HUES6 (cell line): ENCODE data around the gene COX10.
A peak's percentile ranks its signal among the peaks of the same experiment; 100 is the strongest.
"Not testable (repeated sequence)": the region's sequence is repeated elsewhere in the genome, so short reads cannot be mapped to it uniquely, and the experiment has no call there.

Experiments
- H3K27ac ChIP-seq: 2 replicates; pipeline ENCODE4 v1.7.0; 2013; ENCODE audit warnings: low read depth, mild to moderate bottlenecking, low read length, inconsistent platforms
- H3K27me3 ChIP-seq: 2 replicates; pipeline ENCODE4 v1.6.1; 2013; ENCODE audit warnings: low read length; ENCODE audit not compliant: control insufficient read depth, insufficient read depth
- H3K36me3 ChIP-seq: 2 replicates; pipeline ENCODE4 v1.6.1; 2013; ENCODE audit warnings: low read length; ENCODE audit not compliant: control insufficient read depth, insufficient read depth
- H3K4me1 ChIP-seq: 2 replicates; pipeline ENCODE4 v1.6.1; 2013; ENCODE audit warnings: low read length; ENCODE audit not compliant: control insufficient read depth, insufficient read depth
- H3K4me3 ChIP-seq: 2 replicates; pipeline ENCODE4 v1.5.1; 2013; ENCODE audit warnings: low read depth, low read length
- H3K9ac ChIP-seq: one replicate; pipeline ENCODE4 v1.6.1; 2013; ENCODE audit warnings: mild to moderate bottlenecking, low read length
- H3K9me3 ChIP-seq: 2 replicates; pipeline ENCODE4 v1.6.1; 2013; ENCODE audit warnings: low read depth, low read length; ENCODE audit not compliant: control insufficient read depth, insufficient read depth

The COX10 gene

GRCh38 chr17:14069251-14070021 is at the start of gene COX10:
Gene COX10 (plus strand): TSS chr17:14069504. CDS start chr17:14069606, 102 bp downstream.
- H3K36me3 ChIP-seq, result peaks cover 18% of the 10 kb centered on the region
- no peaks in the 10 kb centered on the region for H3K27me3 ChIP-seq
- peak within 1 kb of the TSS; percentile 89 for H3K27ac ChIP-seq
- H3K9ac ChIP-seq, result peak within 1 kb of the TSS; percentile 94
- H3K4me1 ChIP-seq, result peaks cover 9% of the 10 kb centered on the region
- peaks cover 17% of the 10 kb centered on the region for H3K9me3 ChIP-seq
- H3K4me3 ChIP-seq, result peak within 1 kb of the TSS; percentile 98

DNA sequence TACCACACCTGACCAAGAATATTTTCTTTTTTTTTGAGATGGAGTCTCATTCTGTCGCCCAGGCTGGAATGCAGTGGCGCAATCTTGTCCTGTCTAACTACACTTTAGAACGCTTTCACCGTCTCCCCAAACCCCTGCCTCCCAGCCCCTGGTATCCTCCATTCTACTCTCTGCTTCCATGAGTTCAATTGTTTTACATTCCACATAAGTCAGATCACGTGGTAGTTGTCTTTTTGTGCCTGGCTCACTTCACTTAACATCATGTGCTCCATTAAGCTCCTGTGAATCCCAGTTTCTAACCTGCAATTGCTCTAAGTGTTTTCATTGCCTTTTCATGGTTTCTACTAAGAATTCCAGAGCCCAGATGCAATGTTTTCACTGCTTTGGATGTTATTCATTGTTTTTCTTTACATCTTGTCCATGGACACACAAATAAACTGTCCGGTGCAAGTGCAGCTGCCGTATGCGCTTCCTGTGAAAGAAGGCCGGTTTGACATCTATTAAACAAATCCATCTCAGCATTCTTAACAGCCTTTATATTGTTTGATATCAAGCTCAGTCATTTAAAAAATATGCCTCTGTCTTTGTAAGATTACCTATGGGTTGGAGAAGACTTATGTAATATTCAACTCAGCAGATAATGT is 47.5 kb upstream of the COX10 start:
- not testable (repeated sequence) for H3K36me3 ChIP-seq, H3K4me1 ChIP-seq, H3K27me3 ChIP-seq, H3K9me3 ChIP-seq, H3K4me3 ChIP-seq, H3K27ac ChIP-seq, H3K9ac ChIP-seq

DNA sequence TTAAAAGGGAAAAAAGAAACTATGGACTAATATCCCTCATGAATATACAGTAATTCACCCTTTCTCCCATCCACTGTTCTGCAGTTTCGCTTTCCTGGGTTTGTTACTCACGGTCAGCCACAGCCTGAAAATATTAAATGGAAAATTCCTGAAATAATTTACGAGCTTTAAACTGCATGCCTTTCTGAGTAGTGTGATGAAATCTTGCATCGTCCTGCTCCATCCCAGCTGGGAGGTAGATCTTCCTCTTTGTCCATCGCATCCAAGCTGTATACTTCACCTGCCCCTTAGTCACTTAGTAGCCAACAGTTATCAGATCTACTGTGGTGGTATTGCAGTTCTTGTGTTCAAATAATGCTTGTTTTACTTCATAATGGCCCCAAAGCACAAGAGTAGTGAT is 39.5 kb upstream of the COX10 start:
- H3K9ac ChIP-seq, H3K4me3 ChIP-seq, H3K27ac ChIP-seq, H3K4me1 ChIP-seq, H3K27me3 ChIP-seq, H3K9me3 ChIP-seq: not testable (repeated sequence)
- peaks cover 12% of the 10 kb centered on the region for H3K36me3 ChIP-seq

GRCh38 chr17:14032234-14032633 is 37.1 kb upstream of the COX10 start:
- no peak overlapping the region for H3K4me3 ChIP-seq
- no peaks in the 10 kb centered on the region for H3K4me1 ChIP-seq
- H3K9ac ChIP-seq, result no peak overlapping the region
- H3K27me3 ChIP-seq, result no peaks in the 10 kb centered on the region
- H3K36me3 ChIP-seq, result peaks cover 12% of the 10 kb centered on the region
- no peak overlapping the region for H3K27ac ChIP-seq
- H3K9me3 ChIP-seq, result no peaks in the 10 kb centered on the region

DNA sequence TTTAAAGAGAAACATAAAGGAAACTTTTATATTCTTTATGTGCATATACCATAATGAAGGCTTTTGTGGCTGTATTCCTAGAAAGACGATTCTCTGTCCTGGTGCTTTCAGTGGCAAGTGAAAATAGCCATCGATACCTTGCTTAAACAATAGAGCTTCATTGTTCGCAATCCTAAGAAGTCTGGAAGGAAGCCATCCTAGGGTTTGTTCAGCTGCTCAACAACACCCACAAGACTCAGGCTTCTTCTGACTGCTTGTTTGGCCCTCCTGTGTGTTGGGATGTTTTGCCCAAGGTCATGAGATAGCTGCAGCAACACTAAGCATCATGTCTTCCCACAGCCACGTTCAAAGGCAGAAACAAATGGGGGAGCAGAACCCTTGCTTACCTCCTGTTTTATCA is 36.1 kb upstream of the COX10 start:
- no peaks in the 10 kb centered on the region for H3K9me3 ChIP-seq
- peaks cover 12% of the 10 kb centered on the region for H3K36me3 ChIP-seq
- no peak overlapping the region for H3K27ac ChIP-seq
- H3K9ac ChIP-seq, result no peak overlapping the region
- H3K4me3 ChIP-seq, result no peak overlapping the region
- no peaks in the 10 kb centered on the region for H3K27me3 ChIP-seq
- no peaks in the 10 kb centered on the region for H3K4me1 ChIP-seq

DNA sequence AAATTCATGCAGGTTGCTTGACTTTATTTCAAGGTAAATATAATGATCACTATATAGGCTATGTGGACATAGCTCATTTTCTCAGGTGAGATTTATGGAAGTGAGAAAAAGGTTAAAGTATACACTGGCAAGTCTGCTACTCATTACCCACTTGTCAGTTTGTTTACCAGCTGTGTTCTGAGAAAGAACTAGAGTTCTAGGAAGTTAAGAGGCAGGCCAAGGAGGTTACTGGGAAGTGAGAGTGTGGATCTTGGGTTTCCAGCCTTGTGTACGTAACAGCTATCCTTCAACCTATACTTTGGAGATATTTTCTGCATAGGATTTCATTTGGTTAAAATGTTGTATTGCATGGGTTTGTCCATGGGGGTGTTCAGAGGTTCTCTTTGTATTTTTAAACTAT is 31.9 kb upstream of the COX10 start:
- no peaks in the 10 kb centered on the region for H3K9me3 ChIP-seq
- H3K27ac ChIP-seq, result no peak overlapping the region
- peaks cover 12% of the 10 kb centered on the region for H3K36me3 ChIP-seq
- no peak overlapping the region for H3K4me3 ChIP-seq
- H3K9ac ChIP-seq, result no peak overlapping the region
- H3K4me1 ChIP-seq, result no peaks in the 10 kb centered on the region
- no peaks in the 10 kb centered on the region for H3K27me3 ChIP-seq

DNA sequence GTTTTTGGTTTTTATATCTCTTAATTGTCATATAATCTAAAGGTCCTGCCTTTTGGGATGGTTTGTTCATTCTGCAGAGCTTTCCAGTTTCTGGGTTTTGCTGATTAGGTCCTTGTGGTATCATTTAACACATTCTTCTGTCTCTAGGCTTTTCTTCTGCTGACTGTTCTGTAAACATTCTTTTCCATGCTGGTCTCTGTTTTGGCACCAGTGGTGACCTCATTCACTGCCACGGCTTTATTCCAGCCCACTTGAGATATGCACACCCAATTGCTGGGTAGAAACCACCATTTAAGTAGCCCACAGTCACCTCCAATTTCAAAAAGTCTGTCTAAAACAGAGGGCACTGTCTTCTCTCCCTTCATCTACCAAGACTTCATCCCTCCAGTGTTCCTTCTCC is 31.1 kb upstream of the COX10 start:
- no peak overlapping the region for H3K27ac ChIP-seq
- H3K9ac ChIP-seq, result no peak overlapping the region
- H3K27me3 ChIP-seq, result no peaks in the 10 kb centered on the region
- no peaks in the 10 kb centered on the region for H3K9me3 ChIP-seq
- H3K4me3 ChIP-seq, result no peak overlapping the region
- peaks cover 9% of the 10 kb centered on the region for H3K36me3 ChIP-seq
- no peaks in the 10 kb centered on the region for H3K4me1 ChIP-seq

DNA sequence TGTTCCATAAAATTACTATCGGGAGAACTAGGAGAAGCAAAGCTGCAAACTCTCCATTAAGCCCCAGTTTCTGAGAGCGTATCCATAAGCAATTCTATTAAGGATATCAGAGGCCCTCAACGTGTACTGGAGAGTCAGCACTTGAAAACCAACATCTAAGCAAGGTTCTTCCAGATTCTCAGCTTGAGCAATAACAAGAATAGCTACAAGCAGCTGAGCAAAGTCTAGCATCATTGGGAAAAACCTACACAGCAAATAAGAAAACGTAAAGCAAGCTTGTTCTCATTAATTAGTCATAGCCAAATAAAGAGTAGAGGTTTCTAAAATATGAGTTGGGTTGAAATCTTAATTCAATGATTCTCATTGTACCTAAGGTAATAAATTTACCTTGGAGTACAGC is 26.9 kb upstream of the COX10 start:
- Histone ChIP-seq H3K27me3 (no peaks in the 10 kb centered on the region), H3K9ac (no peak overlapping the region), H3K36me3 (no peaks in the 10 kb centered on the region), H3K27ac (no peak overlapping the region), H3K4me3 (no peak overlapping the region), H3K4me1 (no peaks in the 10 kb centered on the region), H3K9me3 (no peaks in the 10 kb centered on the region)

DNA sequence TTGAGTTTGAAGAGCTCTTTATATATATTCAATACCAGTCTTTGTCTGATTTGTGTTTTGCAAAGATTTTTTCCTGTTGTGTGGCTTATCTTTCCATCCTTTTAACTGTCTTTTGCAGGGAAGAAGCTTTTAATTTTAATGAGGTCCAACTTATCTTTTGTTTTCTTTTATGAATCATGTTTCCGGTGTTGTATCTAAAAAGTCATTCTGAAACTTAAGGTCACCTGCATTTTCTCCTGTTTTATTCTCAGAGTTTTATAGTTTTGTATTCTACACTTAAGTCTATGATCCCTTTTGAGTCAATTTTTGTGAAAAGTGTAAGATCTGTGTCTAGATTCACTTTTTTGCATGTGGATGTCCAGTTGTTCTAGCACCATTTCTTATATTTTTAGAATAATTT is 24.6 kb upstream of the COX10 start:
- Histone ChIP-seq H3K9ac (no peak overlapping the region), H3K9me3 (no peaks in the 10 kb centered on the region), H3K4me1 (no peaks in the 10 kb centered on the region), H3K4me3 (no peak overlapping the region), H3K27ac (no peak overlapping the region), H3K36me3 (no peaks in the 10 kb centered on the region), H3K27me3 (no peaks in the 10 kb centered on the region)

DNA sequence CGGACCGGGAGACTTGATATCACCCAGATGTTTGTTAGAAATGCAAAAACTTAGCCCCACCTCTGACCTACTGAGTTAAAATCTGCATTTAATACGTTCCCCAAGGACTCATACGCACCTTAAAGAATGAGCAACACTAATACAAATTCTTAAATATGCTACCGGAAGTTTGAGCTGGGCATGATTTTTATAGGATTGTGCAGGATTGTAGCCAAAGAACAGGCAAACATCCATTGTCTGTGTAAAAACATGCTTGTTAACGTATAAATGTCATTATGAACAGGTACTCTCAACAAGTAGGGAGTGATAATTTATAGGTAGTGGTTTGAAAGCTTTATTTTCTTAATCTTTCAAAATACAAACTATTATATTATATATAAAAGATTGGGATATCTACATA is 22.3 kb upstream of the COX10 start:
- Histone ChIP-seq H3K27ac (no peak overlapping the region), H3K4me3 (no peak overlapping the region), H3K9me3 (no peaks in the 10 kb centered on the region), H3K27me3 (no peaks in the 10 kb centered on the region), H3K4me1 (no peaks in the 10 kb centered on the region), H3K9ac (no peak overlapping the region), H3K36me3 (no peaks in the 10 kb centered on the region)

GRCh38 chr17:14047591-14047990 is 21.7 kb upstream of the COX10 start:
- H3K4me3 ChIP-seq, result no peak overlapping the region
- H3K36me3 ChIP-seq, result no peaks in the 10 kb centered on the region
- no peaks in the 10 kb centered on the region for H3K9me3 ChIP-seq
- no peak overlapping the region for H3K27ac ChIP-seq
- no peaks in the 10 kb centered on the region for H3K4me1 ChIP-seq
- no peaks in the 10 kb centered on the region for H3K27me3 ChIP-seq
- no peak overlapping the region for H3K9ac ChIP-seq
